C4-2B (cell line): ENCODE measurements around the gene ZFC3H1.

Experiments
- ZFX ChIP-seq: fragments of 450-650 bp; IDR thresholded peaks from 2 replicates; pipeline ENCODE4 v1.6.1; 2017
- TF ChIP-seq, protein P1 (sequence below): fragments of 450-650 bp; conservative IDR thresholded peaks from 2 replicates; pipeline ENCODE4 v1.5.1; 2017; ENCODE audit warnings: mild to moderate bottlenecking

DNA sequence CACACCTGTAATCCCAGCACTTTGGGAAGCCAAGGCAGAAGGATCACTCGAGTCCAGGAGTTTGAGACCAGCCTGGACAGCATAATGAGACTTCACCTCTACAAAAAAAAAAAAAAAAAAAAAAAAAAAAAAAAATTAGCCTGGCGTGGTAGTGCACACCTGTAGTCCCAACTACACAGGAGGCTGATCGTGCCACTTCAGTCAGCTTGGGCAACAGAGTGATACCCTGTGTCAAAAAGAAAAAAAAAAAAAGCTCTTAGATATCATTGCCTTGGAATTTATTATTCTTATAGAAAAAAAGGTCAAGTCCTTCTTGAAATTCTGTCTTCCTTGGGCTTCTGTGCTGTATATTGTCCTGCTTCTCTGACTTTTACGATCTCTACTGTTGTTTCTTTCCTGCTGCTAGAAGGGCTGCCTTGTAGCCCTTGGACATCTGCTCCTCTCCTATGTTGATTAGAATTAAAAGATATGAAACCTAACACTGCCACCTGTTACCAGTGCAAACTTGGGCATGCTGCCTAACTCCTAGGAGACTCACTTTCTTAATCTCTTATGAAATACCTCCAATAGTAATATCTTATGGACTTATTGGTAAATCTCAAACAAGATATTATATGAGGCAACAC lies 28.0 kb upstream of the ZFC3H1 start:
- no peak for TF ChIP-seq ZFX
- TF ChIP-seq, protein P1, sequence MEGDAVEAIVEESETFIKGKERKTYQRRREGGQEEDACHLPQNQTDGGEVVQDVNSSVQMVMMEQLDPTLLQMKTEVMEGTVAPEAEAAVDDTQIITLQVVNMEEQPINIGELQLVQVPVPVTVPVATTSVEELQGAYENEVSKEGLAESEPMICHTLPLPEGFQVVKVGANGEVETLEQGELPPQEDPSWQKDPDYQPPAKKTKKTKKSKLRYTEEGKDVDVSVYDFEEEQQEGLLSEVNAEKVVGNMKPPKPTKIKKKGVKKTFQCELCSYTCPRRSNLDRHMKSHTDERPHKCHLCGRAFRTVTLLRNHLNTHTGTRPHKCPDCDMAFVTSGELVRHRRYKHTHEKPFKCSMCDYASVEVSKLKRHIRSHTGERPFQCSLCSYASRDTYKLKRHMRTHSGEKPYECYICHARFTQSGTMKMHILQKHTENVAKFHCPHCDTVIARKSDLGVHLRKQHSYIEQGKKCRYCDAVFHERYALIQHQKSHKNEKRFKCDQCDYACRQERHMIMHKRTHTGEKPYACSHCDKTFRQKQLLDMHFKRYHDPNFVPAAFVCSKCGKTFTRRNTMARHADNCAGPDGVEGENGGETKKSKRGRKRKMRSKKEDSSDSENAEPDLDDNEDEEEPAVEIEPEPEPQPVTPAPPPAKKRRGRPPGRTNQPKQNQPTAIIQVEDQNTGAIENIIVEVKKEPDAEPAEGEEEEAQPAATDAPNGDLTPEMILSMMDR: no peak
